Measurements from ENCODE around the gene DACH1. TPM values are rescaled to one million over a fixed set of nuclear protein-coding genes. Genes with fewer than 3 reads are reported as not detected.

DACH1 gene
- total RNA-seq, 1 experiment from 2014 or later, result not detected

DNA sequence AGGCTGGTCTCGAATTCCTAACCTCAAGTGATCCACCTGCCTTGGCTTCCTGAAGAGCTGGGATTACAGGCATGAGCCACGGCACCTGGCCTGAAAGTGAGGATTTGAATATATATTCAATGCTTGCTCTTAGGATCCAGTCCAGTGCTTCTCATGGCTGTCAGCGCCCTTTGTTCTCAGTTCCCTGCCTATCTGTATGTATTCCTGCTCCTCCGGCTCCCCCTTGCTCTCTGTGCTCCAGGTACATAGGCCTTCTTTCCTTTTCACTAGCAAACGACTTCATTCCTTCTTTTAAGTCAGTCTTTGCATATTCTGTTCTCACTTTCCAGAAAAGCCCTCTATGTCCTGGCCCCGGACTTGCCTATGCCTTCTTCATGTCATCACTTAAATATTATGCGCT is 232.8 kb downstream of the DACH1 start:
- Histone ChIP-seq H3K27me3 (ENCODE audit: insufficient read depth, low read length) (no peaks in the 10 kb centered on the region), H3K27ac (ENCODE audit: low read depth, low read length) (no peak overlapping the region), H3K9me3 (ENCODE audit: control insufficient read depth in 1 of 2, insufficient read depth in 1 of 2, low read depth in 1 of 2, low read length in 2 of 2) (no peaks in the 10 kb centered on the region), H3K4me2 (ENCODE audit: low read length) (no peak overlapping the region), H3K4me3 (replicated peaks in 1 of 2; ENCODE audit: low read depth in 1 of 2, low read length in 2 of 2) (no peak overlapping the region), H3K4me1 (ENCODE audit: control insufficient read depth in 1 of 2, insufficient read depth in 2 of 2, low read length in 2 of 2) (no peaks in the 10 kb centered on the region), H3K9ac (ENCODE audit: low read length) (no peak overlapping the region), H3K9me2 (ENCODE audit: insufficient read depth) (no peaks in the 10 kb centered on the region), H2AFZ (ENCODE audit: low read depth, low read length, poor library complexity, severe bottlenecking) (no peak overlapping the region), H3K36me3 (ENCODE audit: control insufficient read depth in 1 of 2, insufficient read depth in 2 of 2, low read length in 2 of 2) (no peaks in the 10 kb centered on the region; a peak in 1 of 4 replicates), H4K20me1 (ENCODE audit: insufficient read depth) (no peaks in the 10 kb centered on the region), H3K79me2 (ENCODE audit: insufficient read depth, low read length) (no peaks in the 10 kb centered on the region)
- TF ChIP-seq RAD21 (IDR thresholded peaks at IDR 0.05; ENCODE audit: low read depth), result no peak
- TF ChIP-seq, protein P1, sequence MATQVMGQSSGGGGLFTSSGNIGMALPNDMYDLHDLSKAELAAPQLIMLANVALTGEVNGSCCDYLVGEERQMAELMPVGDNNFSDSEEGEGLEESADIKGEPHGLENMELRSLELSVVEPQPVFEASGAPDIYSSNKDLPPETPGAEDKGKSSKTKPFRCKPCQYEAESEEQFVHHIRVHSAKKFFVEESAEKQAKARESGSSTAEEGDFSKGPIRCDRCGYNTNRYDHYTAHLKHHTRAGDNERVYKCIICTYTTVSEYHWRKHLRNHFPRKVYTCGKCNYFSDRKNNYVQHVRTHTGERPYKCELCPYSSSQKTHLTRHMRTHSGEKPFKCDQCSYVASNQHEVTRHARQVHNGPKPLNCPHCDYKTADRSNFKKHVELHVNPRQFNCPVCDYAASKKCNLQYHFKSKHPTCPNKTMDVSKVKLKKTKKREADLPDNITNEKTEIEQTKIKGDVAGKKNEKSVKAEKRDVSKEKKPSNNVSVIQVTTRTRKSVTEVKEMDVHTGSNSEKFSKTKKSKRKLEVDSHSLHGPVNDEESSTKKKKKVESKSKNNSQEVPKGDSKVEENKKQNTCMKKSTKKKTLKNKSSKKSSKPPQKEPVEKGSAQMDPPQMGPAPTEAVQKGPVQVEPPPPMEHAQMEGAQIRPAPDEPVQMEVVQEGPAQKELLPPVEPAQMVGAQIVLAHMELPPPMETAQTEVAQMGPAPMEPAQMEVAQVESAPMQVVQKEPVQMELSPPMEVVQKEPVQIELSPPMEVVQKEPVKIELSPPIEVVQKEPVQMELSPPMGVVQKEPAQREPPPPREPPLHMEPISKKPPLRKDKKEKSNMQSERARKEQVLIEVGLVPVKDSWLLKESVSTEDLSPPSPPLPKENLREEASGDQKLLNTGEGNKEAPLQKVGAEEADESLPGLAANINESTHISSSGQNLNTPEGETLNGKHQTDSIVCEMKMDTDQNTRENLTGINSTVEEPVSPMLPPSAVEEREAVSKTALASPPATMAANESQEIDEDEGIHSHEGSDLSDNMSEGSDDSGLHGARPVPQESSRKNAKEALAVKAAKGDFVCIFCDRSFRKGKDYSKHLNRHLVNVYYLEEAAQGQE (IDR thresholded peaks at IDR 0.05; ENCODE audit: low read depth), result no peak
- no peak for TF ChIP-seq FOSL1 (IDR thresholded peaks at IDR 0.05; ENCODE audit: low read depth)
- no peak for TF ChIP-seq ZFX (IDR thresholded peaks at IDR 0.05)
- TF ChIP-seq CEBPB (IDR thresholded peaks at IDR 0.05; ENCODE audit: low read depth), result no peak
- TF ChIP-seq, protein P2, sequence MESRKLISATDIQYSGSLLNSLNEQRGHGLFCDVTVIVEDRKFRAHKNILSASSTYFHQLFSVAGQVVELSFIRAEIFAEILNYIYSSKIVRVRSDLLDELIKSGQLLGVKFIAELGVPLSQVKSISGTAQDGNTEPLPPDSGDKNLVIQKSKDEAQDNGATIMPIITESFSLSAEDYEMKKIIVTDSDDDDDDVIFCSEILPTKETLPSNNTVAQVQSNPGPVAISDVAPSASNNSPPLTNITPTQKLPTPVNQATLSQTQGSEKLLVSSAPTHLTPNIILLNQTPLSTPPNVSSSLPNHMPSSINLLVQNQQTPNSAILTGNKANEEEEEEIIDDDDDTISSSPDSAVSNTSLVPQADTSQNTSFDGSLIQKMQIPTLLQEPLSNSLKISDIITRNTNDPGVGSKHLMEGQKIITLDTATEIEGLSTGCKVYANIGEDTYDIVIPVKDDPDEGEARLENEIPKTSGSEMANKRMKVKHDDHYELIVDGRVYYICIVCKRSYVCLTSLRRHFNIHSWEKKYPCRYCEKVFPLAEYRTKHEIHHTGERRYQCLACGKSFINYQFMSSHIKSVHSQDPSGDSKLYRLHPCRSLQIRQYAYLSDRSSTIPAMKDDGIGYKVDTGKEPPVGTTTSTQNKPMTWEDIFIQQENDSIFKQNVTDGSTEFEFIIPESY (IDR thresholded peaks at IDR 0.05; ENCODE audit: extremely low read depth, insufficient replicate concordance, low read length), result no peak
- no peak for TF ChIP-seq YY1 (IDR thresholded peaks at IDR 0.05; ENCODE audit: extremely low read depth, insufficient replicate concordance, low read depth, low read length)
- TF ChIP-seq, protein P3, sequence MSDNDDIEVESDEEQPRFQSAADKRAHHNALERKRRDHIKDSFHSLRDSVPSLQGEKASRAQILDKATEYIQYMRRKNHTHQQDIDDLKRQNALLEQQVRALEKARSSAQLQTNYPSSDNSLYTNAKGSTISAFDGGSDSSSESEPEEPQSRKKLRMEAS (IDR thresholded peaks at IDR 0.05), result no peak
- no peak for TF ChIP-seq SP1 (IDR thresholded peaks at IDR 0.05; ENCODE audit: low read depth)
- no peak for TF ChIP-seq POLR2AphosphoS5 (IDR thresholded peaks at IDR 0.05; ENCODE audit: low read depth, low read length)
- TF ChIP-seq, protein P4, sequence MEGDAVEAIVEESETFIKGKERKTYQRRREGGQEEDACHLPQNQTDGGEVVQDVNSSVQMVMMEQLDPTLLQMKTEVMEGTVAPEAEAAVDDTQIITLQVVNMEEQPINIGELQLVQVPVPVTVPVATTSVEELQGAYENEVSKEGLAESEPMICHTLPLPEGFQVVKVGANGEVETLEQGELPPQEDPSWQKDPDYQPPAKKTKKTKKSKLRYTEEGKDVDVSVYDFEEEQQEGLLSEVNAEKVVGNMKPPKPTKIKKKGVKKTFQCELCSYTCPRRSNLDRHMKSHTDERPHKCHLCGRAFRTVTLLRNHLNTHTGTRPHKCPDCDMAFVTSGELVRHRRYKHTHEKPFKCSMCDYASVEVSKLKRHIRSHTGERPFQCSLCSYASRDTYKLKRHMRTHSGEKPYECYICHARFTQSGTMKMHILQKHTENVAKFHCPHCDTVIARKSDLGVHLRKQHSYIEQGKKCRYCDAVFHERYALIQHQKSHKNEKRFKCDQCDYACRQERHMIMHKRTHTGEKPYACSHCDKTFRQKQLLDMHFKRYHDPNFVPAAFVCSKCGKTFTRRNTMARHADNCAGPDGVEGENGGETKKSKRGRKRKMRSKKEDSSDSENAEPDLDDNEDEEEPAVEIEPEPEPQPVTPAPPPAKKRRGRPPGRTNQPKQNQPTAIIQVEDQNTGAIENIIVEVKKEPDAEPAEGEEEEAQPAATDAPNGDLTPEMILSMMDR (IDR thresholded peaks at IDR 0.05 in 2 of 3, conservative IDR thresholded peaks at IDR 0.05 in 1 of 3; ENCODE audit: borderline replicate concordance in 1 of 3, insufficient read depth in 1 of 3, low read depth in 2 of 3, low read length in 2 of 3), result no peak
- TF ChIP-seq EGR1 (IDR thresholded peaks at IDR 0.05; ENCODE audit: low read depth), result no peak
- no peak for TF ChIP-seq EZH2phosphoT487 (IDR thresholded peaks at IDR 0.05; ENCODE audit: borderline replicate concordance)
- TF ChIP-seq TCF7L2 (IDR thresholded peaks at IDR 0.05; ENCODE audit: borderline replicate concordance, extremely low read depth, insufficient read depth, insufficient read length), result no peak
- no peak for TF ChIP-seq ELF1 (IDR thresholded peaks at IDR 0.05; ENCODE audit: borderline replicate concordance, low read depth)
- TF ChIP-seq SIN3A (IDR thresholded peaks at IDR 0.05; ENCODE audit: low read depth), result no peak
- DNase-seq (ENCODE audit: low read depth, low spot score) (no peak), ATAC-seq (no peak)
- ChIA-PET RAD21 (ENCODE audit: low non-redundant PET in 1 of 2, low total read pairs in 2 of 2, uncharacterized antibody in 2 of 2, unreplicated experiment in 2 of 2) (no interaction called here), CTCF (no interaction called here), POLR2A (no interaction called here)
- intact Hi-C loops (cut with micrococcal nuclease), result no loop called here
- no TSS peak for BruUV-seq (replicated peaks)

Measured in HCT116 (cell line).